HepG2 (cell line): ENCODE data around the gene S1PR2. TPM values are rescaled to one million over a fixed set of nuclear protein-coding genes. Genes with fewer than 3 reads are reported as not detected.

ENCODE experiments used
- HMG20A ChIP-seq: IDR thresholded peaks from 2 replicates; pipeline ENCODE4 v1.6.1; 2016; ENCODE audit warnings: borderline replicate concordance
- PRMT3 ChIP-seq: sonication (generic); formaldehyde crosslinking; IDR thresholded peaks from 2 replicates; pipeline ENCODE4 v1.8.1; 2022; ENCODE audit warnings: low read depth, mild to moderate bottlenecking, moderate library complexity, missing genetic modification reagents, borderline replicate concordance
- SPEN ChIP-seq: sonication (generic); formaldehyde crosslinking; IDR thresholded peaks from 2 replicates; pipeline ENCODE4 v1.5.1; 2020; ENCODE audit warnings: low read depth, mild to moderate bottlenecking, missing genetic modification reagents
- polyA plus RNA-seq, 8 experiments: library from polyadenylated mRNA; depleted of rRNA in 3 of 8; stranded (reverse) in 7 of 8; unstranded in 1 of 8; fragments of >200 nt; fragmentation: Illumina TruSeq in 4 of 8; extraction: Trizol in 4 of 8; gene quantifications; 2 replicates each; pipeline versions ENCODE4 v1.2.1 to v1.2.3, GENCODE V29; 2011 to 2016; ENCODE audit warnings: low read depth in 4 of 8, missing spikeins in 1 of 8, mixed read lengths in 1 of 8; ENCODE audit not compliant: insufficient read depth in 1 of 8
- total RNA-seq, 5 experiments: library from RNA; depleted of rRNA; stranded (reverse); fragments of >200 nt; fragmentation: Illumina TruSeq; extraction: Trizol; gene quantifications; 2 replicates each; pipeline ENCODE4 v1.2.3, GENCODE V29; 2016; ENCODE audit warnings: low read depth in 1 of 5
- TF ChIP-seq, protein P1 (sequence below): sonication (generic); formaldehyde crosslinking; IDR thresholded peaks from one replicate; pipeline ENCODE4 v1.5.1; 2020; ENCODE audit warnings: mild to moderate bottlenecking, missing genetic modification reagents; ENCODE audit errors: not compliant biosample characterization

Gene S1PR2
- total and polyA plus RNA-seq, 2 of the 13 experiments (the other 11 are each of a cell fraction or from before 2014, with no cell fraction given) = 0.91 to 1.3 TPM

DNA sequence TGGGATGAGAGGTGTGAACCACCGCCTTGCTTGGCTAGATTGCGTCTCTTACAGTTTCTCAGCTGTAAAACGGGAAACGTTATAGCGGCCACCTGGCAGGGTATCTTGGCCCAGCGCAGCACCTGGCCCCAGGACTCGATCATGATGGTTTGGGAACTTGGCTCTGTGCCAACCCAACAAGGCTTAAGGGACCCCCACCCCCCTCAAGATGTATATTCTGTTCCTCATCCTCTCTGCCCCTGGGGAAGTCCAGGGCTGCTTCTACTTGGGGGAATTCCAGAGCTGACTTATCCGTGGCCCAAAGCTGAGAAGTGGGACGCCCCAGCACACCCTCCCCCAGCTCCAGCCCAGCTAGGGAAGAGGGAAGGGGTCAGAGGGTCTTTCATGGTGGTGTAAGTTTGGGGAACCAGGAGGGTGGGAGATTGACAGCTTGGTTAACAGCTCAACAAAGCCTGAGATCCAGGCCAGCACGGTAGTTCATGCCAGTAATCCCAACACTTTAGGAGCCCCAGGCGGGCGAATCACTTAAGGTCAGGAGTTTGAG is 40.5 kb upstream of the S1PR2 start (continued):
- TF ChIP-seq, protein P1, sequence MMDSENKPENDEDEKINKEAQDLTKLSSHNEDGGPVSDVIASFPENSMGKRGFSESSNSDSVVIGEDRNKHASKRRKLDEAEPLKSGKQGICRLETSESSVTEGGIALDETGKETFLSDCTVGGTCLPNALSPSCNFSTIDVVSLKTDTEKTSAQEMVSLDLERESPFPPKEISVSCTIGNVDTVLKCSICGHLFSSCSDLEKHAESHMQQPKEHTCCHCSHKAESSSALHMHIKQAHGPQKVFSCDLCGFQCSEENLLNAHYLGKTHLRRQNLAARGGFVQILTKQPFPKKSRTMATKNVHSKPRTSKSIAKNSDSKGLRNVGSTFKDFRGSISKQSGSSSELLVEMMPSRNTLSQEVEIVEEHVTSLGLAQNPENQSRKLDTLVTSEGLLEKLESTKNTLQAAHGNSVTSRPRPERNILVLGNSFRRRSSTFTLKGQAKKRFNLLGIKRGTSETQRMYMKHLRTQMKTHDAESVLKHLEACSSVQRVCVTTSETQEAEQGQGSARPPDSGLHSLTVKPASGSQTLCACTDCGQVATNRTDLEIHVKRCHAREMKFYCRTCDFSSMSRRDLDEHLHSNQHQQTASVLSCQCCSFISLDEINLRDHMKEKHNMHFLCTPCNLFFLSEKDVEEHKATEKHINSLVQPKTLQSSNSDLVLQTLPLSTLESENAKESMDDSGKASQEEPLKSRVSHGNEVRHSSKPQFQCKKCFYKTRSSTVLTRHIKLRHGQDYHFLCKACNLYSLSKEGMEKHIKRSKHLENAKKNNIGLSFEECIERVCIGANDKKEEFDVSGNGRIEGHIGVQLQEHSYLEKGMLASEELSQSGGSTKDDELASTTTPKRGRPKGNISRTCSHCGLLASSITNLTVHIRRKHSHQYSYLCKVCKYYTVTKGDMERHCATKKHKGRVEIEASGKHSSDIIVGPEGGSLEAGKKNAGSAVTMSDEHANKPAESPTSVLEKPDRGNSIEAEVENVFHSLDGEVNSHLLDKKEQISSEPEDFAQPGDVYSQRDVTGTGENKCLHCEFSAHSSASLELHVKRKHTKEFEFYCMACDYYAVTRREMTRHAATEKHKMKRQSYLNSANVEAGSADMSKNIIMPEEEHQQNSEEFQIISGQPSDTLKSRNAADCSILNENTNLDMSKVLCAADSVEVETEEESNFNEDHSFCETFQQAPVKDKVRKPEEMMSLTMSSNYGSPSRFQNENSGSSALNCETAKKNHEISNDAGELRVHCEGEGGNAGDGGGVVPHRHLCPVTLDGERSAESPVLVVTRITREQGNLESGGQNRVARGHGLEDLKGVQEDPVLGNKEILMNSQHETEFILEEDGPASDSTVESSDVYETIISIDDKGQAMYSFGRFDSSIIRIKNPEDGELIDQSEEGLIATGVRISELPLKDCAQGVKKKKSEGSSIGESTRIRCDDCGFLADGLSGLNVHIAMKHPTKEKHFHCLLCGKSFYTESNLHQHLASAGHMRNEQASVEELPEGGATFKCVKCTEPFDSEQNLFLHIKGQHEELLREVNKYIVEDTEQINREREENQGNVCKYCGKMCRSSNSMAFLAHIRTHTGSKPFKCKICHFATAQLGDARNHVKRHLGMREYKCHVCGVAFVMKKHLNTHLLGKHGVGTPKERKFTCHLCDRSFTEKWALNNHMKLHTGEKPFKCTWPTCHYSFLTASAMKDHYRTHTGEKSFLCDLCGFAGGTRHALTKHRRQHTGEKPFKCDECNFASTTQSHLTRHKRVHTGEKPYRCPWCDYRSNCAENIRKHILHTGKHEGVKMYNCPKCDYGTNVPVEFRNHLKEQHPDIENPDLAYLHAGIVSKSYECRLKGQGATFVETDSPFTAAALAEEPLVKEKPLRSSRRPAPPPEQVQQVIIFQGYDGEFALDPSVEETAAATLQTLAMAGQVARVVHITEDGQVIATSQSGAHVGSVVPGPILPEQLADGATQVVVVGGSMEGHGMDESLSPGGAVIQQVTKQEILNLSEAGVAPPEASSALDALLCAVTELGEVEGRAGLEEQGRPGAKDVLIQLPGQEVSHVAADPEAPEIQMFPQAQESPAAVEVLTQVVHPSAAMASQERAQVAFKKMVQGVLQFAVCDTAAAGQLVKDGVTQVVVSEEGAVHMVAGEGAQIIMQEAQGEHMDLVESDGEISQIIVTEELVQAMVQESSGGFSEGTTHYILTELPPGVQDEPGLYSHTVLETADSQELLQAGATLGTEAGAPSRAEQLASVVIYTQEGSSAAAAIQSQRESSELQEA = peak; percentile 12
- 0 out of 2 replicates have a peak, but pooled peaks have one; percentile 8 for TF ChIP-seq PRMT3 (CRISPR knock-in tag)
- no peak for TF ChIP-seq HMG20A
- TF ChIP-seq SPEN (CRISPR knock-in tag) = 0 out of 2 replicates have a peak, but pooled peaks have one; percentile 27
- TF ChIP-seq, all 625 proteins: peak for 4
